ENCODE measurements around the gene CAMK1D.
A peak's percentile ranks its signal among the peaks of the same experiment; 100 is the strongest.

DNA sequence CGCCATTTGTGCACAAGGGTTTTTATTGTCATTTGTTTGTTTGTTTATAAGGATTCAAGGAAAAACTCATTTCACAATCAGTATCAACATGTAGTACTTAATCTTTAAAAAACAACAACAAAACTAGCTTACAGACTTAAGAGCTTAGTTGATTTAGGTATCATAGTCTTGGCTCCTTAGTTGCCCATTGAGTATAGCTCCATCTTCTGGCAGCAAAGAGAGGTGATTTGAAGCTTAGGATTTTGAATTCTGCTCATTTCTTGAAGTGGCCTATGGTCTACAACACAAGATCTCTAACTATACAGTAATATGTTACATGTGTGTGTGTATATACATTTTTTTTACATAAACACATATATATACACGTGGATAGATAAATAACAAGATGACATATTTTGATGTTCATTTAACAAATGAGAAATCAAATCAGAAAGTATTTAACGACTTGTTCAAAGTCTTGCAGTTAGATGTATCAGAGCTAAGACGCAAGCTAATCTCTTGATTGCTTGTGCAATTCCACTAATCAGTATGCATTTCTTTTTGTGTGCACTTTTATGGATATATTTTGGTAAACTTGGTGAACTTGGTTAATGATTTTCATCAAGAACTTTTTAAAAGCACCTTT lies 307.3 kb downstream of the CAMK1D start:
- TF ChIP-seq, protein P1, sequence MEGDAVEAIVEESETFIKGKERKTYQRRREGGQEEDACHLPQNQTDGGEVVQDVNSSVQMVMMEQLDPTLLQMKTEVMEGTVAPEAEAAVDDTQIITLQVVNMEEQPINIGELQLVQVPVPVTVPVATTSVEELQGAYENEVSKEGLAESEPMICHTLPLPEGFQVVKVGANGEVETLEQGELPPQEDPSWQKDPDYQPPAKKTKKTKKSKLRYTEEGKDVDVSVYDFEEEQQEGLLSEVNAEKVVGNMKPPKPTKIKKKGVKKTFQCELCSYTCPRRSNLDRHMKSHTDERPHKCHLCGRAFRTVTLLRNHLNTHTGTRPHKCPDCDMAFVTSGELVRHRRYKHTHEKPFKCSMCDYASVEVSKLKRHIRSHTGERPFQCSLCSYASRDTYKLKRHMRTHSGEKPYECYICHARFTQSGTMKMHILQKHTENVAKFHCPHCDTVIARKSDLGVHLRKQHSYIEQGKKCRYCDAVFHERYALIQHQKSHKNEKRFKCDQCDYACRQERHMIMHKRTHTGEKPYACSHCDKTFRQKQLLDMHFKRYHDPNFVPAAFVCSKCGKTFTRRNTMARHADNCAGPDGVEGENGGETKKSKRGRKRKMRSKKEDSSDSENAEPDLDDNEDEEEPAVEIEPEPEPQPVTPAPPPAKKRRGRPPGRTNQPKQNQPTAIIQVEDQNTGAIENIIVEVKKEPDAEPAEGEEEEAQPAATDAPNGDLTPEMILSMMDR (IDR thresholded peaks at IDR 0.05; ENCODE audit: low read depth, low read length, poor library complexity, severe bottlenecking) = peak; percentile 79
- no peak for TF ChIP-seq EZH2phosphoT487 (IDR thresholded peaks at IDR 0.05; ENCODE audit: borderline replicate concordance, low read length)

Data from DOHH2 (cell line).